Measurements from ENCODE around the gene CAPN11. TPM values are rescaled to one million over a fixed set of nuclear protein-coding genes. Genes with fewer than 3 reads are reported as not detected.
A peak's percentile ranks its signal among the peaks of the same experiment; 100 is the strongest.

The CAPN11 gene
- total RNA-seq, 2 experiments from 2014 or later = 1.3 to 1.5 TPM

GRCh38 chr6:44119704-44120262, 38.8 kb upstream of the CAPN11 start:
- no peaks in the 10 kb centered on the region for H3K27me3 ChIP-seq (ENCODE audit: control insufficient read depth in 1 of 2, insufficient read depth in 2 of 2, low read length in 2 of 2)
- H3K27ac Mint-ChIP-seq = peak overlapping the region; percentile 1
- CTCF ChIA-PET = no interaction called here
- peaks cover 20% of the 10 kb centered on the region for H3K36me3 ChIP-seq (ENCODE audit: insufficient read depth, low read length)
- peaks cover 82% of the 10 kb centered on the region for H3K4me1 Mint-ChIP-seq (ENCODE audit: low read depth)
- no peaks in the 10 kb centered on the region for H3K9me3 ChIP-seq (ENCODE audit: control insufficient read depth in 1 of 2, insufficient read depth in 1 of 2, low read length in 2 of 2)
- TF ChIP-seq CTCF (IDR thresholded peaks at IDR 0.05) = no peak
- no peak overlapping the region for H3K27ac ChIP-seq (ENCODE audit: low read depth in 1 of 2, low read length in 2 of 2)
- peaks cover 73% of the 10 kb centered on the region for H3K4me1 ChIP-seq (ENCODE audit: insufficient read depth, low read length)
- intact Hi-C loops (cut with DNase I, micrococcal nuclease) = no loop called here
- ATAC-seq (ENCODE audit: poor library complexity) = no peak
- no peaks in the 10 kb centered on the region for H3K27me3 Mint-ChIP-seq
- H3K4me3 Mint-ChIP-seq = no peak overlapping the region
- H3K4me3 ChIP-seq (ENCODE audit: low read length) = no peak overlapping the region
- POLR2A ChIA-PET = no interaction called here
- H3K9me3 Mint-ChIP-seq = no peaks in the 10 kb centered on the region
- H3K36me3 Mint-ChIP-seq (ENCODE audit: low read depth) = peaks cover 22% of the 10 kb centered on the region
- no peak for DNase-seq

- no peak for TF ChIP-seq CTCF (IDR thresholded peaks at IDR 0.05)
- intact Hi-C loops (cut with DNase I, micrococcal nuclease) = no loop called here
- Histone ChIP-seq H3K27me3 (ENCODE audit: control insufficient read depth in 1 of 2, insufficient read depth in 2 of 2, low read length in 2 of 2) (no peaks in the 10 kb centered on the region), H3K9me3 (ENCODE audit: control insufficient read depth in 1 of 2, insufficient read depth in 1 of 2, low read length in 2 of 2) (no peaks in the 10 kb centered on the region), H3K27ac (ENCODE audit: low read depth in 1 of 2, low read length in 2 of 2) (no peak overlapping the region), H3K36me3 (ENCODE audit: insufficient read depth, low read length) (peaks cover 9% of the 10 kb centered on the region), H3K4me3 (ENCODE audit: low read length) (no peak overlapping the region), H3K4me1 (ENCODE audit: insufficient read depth, low read length) (peaks cover 83% of the 10 kb centered on the region)
- H3K27ac Mint-ChIP-seq = peak overlapping the region; percentile 1
- H3K36me3 Mint-ChIP-seq (ENCODE audit: low read depth) = peaks cover 12% of the 10 kb centered on the region
- no peak overlapping the region for H3K4me3 Mint-ChIP-seq
- H3K27me3 Mint-ChIP-seq = no peaks in the 10 kb centered on the region
- peaks cover 86% of the 10 kb centered on the region for H3K4me1 Mint-ChIP-seq (ENCODE audit: low read depth)
- no peaks in the 10 kb centered on the region for H3K9me3 Mint-ChIP-seq
- DNase-seq = no peak
- ChIA-PET POLR2A (no interaction called here), CTCF (no interaction called here)
- ATAC-seq (ENCODE audit: poor library complexity) = no peak
Observed at GRCh38 chr6:44120692-44121443, 37.8 kb upstream of the CAPN11 start.

- intact Hi-C loops (cut with DNase I, micrococcal nuclease) = no loop called here
- DNase-seq = peak in 4 of 14 experiments; percentile 10 to 64 (median 47)
- Mint-ChIP-seq H3K27ac (peak overlapping the region; percentile 73), H3K27me3 (no peaks in the 10 kb centered on the region), H3K9me3 (no peaks in the 10 kb centered on the region), H3K36me3 (ENCODE audit: low read depth) (peaks cover 11% of the 10 kb centered on the region), H3K4me1 (ENCODE audit: low read depth) (peaks cover 77% of the 10 kb centered on the region), H3K4me3 (peak overlapping the region; percentile 93)
- H3K4me3 ChIP-seq (ENCODE audit: low read length) = no peak overlapping the region
- no peaks in the 10 kb centered on the region for H3K9me3 ChIP-seq (ENCODE audit: control insufficient read depth in 1 of 2, insufficient read depth in 1 of 2, low read length in 2 of 2)
- peaks cover 3% of the 10 kb centered on the region for H3K36me3 ChIP-seq (ENCODE audit: insufficient read depth, low read length)
- no peak for ATAC-seq (ENCODE audit: poor library complexity)
- no peaks in the 10 kb centered on the region for H3K27me3 ChIP-seq (ENCODE audit: control insufficient read depth in 1 of 2, insufficient read depth in 2 of 2, low read length in 2 of 2)
- H3K27ac ChIP-seq (ENCODE audit: low read depth in 1 of 2, low read length in 2 of 2) = peak overlapping the region in 1 of 2 donors; percentile 40
- H3K4me1 ChIP-seq (ENCODE audit: insufficient read depth, low read length) = peaks cover 73% of the 10 kb centered on the region
- CTCF ChIA-PET = interaction anchor here (1.1 kb wide), 1 partner anchor 353 kb away, joined by 3 read pairs; no protein-coding TSS in a partner anchor
- TF ChIP-seq CTCF (IDR thresholded peaks at IDR 0.05) = no peak
- POLR2A ChIA-PET = no interaction called here
Observed at GRCh38 chr6:44122801-44123200, 35.8 kb upstream of the CAPN11 start.

All from CD4-positive, alpha-beta T cell (primary cell).